ENCODE results near the gene FERMT2. TPM values are rescaled to one million over a fixed set of nuclear protein-coding genes. Genes with fewer than 3 reads are reported as not detected.
A peak's percentile ranks its signal among the peaks of the same experiment; 100 is the strongest.

The FERMT2 gene
- total and polyA plus RNA-seq, 4 donors, result 33.2 to 170 (median 66.6) TPM

DNA sequence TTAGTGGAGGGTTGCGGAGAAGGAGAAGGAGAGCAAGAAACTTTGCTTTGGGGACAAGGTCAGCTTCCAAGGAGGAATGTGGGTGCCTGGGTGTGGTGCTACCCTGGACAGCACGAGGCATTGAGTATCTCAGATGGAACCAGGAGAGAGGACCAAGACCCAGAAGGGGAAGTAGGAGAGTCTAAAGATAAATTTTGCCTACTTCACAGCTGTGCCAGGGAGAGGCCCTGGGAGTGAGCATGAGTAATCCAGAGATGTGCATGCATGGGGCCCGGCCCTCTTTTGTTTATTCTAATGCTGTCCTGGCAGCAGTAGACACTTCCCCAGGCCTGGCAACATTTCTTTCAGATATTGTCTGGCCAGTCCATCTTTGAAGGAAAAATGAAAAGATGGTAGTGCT lies 110.0 kb downstream of the FERMT2 start:
- TF ChIP-seq, protein P1, sequence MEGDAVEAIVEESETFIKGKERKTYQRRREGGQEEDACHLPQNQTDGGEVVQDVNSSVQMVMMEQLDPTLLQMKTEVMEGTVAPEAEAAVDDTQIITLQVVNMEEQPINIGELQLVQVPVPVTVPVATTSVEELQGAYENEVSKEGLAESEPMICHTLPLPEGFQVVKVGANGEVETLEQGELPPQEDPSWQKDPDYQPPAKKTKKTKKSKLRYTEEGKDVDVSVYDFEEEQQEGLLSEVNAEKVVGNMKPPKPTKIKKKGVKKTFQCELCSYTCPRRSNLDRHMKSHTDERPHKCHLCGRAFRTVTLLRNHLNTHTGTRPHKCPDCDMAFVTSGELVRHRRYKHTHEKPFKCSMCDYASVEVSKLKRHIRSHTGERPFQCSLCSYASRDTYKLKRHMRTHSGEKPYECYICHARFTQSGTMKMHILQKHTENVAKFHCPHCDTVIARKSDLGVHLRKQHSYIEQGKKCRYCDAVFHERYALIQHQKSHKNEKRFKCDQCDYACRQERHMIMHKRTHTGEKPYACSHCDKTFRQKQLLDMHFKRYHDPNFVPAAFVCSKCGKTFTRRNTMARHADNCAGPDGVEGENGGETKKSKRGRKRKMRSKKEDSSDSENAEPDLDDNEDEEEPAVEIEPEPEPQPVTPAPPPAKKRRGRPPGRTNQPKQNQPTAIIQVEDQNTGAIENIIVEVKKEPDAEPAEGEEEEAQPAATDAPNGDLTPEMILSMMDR (IDR thresholded peaks at IDR 0.05; ENCODE audit: control extremely low read depth, extremely low read depth), result no peak
- H3K27me3 ChIP-seq (ENCODE audit: control insufficient read depth in 3 of 3, insufficient read depth in 3 of 3, low read length in 2 of 3), result no peaks in the 10 kb centered on the region
- 52 to 61% methylated on average over 3 of the region's 3 CpGs for WGBS, 2 donors
- DNase-seq (no peak), ATAC-seq (ENCODE audit: insufficient read depth, low FRiP score) (peak; percentile 51)
- H3K4me3 ChIP-seq, result no peak overlapping the region
- no peaks in the 10 kb centered on the region for H3K9me3 ChIP-seq (ENCODE audit: control insufficient read depth in 4 of 4, insufficient read depth in 3 of 4, low read length in 3 of 4)
- H3K4me1 ChIP-seq (ENCODE audit: control insufficient read depth in 5 of 5, insufficient read depth in 5 of 5, low read length in 5 of 5), result peaks cover 3 to 10% (median 5%) of the 10 kb centered on the region in 5 donors
- H3K36me3 ChIP-seq (ENCODE audit: control insufficient read depth in 4 of 4, insufficient read depth in 4 of 4, low read length in 4 of 4), result no peaks in the 10 kb centered on the region
- H3K27ac ChIP-seq (ENCODE audit: low read depth in 1 of 2, low read length in 1 of 2), result peak overlapping the region in 1 of 2 donors; percentile 20
- no peak overlapping the region for H3K9ac ChIP-seq (ENCODE audit: insufficient read depth in 1 of 2, low read length in 2 of 2)

DNA sequence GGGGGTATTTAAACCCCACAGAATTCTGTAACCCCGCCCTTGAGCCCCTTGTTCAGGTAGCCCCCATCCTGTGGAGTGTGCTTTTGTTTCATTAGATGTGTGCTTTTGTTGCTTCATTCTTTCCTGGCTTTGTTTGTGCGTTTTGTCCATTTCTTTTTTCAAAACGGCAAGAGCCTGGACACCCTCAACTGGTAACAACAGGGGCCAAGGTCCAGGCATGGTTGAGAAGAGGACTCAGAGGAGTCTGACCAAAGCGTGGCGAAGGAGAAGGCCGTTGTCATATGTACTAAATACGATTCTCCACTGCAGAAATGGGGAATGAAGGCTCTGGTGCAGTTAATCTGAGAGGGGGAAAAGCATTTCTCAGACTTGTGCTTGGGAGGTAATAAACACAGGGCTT lies 113.4 kb downstream of the FERMT2 start:
- no peak for DNase-seq
- H3K4me3 ChIP-seq, result no peak overlapping the region
- ATAC-seq (ENCODE audit: insufficient read depth, low FRiP score), result no peak
- no peak overlapping the region for H3K9ac ChIP-seq (ENCODE audit: insufficient read depth in 1 of 2, low read length in 2 of 2)
- H3K9me3 ChIP-seq (ENCODE audit: control insufficient read depth in 4 of 4, insufficient read depth in 3 of 4, low read length in 3 of 4), result no peaks in the 10 kb centered on the region
- H3K27ac ChIP-seq (ENCODE audit: low read depth in 1 of 2, low read length in 1 of 2), result no peak overlapping the region
- no peaks in the 10 kb centered on the region for H3K27me3 ChIP-seq (ENCODE audit: control insufficient read depth in 3 of 3, insufficient read depth in 3 of 3, low read length in 2 of 3)
- peaks cover 0 to 7% (median 0%) of the 10 kb centered on the region in 5 donors for H3K4me1 ChIP-seq (ENCODE audit: control insufficient read depth in 5 of 5, insufficient read depth in 5 of 5, low read length in 5 of 5)
- H3K36me3 ChIP-seq (ENCODE audit: control insufficient read depth in 4 of 4, insufficient read depth in 4 of 4, low read length in 4 of 4), result no peaks in the 10 kb centered on the region
- WGBS, 2 donors, result 90 to 92% methylated on average over 7 of the region's 7 CpGs
- TF ChIP-seq, protein P1 (IDR thresholded peaks at IDR 0.05; ENCODE audit: control extremely low read depth, extremely low read depth), result no peak

DNA sequence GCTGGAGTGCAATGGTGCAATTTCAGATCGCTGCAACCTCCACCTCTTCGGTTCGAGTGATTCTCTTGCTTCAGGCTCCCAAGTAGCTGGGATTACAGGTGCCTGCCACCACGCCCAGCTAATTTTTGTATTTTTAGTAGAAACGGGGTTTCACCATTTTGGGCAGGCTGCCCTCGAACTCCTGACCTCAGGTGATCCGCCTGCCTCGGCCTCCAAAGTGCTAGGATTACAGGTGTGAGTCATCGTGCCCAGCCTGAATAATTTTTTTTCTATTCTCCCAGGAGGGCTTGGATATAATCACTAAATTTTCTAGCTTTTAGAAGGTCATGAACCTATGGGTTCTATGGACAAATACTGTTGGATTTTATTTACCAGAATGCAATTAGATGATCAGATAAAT lies 114.8 kb downstream of the FERMT2 start:
- 95% methylated on average over 9 of the region's 9 CpGs for WGBS, 2 donors
- H3K4me1 ChIP-seq (ENCODE audit: control insufficient read depth in 5 of 5, insufficient read depth in 5 of 5, low read length in 5 of 5), result peaks cover 0 to 7% (median 0%) of the 10 kb centered on the region in 5 donors
- H3K27me3 ChIP-seq (ENCODE audit: control insufficient read depth in 3 of 3, insufficient read depth in 3 of 3, low read length in 2 of 3), result no peaks in the 10 kb centered on the region
- TF ChIP-seq, protein P1 (IDR thresholded peaks at IDR 0.05; ENCODE audit: control extremely low read depth, extremely low read depth), result no peak
- H3K9ac ChIP-seq (ENCODE audit: insufficient read depth in 1 of 2, low read length in 2 of 2), result no peak overlapping the region
- no peaks in the 10 kb centered on the region for H3K9me3 ChIP-seq (ENCODE audit: control insufficient read depth in 4 of 4, insufficient read depth in 3 of 4, low read length in 3 of 4)
- no peak overlapping the region for H3K27ac ChIP-seq (ENCODE audit: low read depth in 1 of 2, low read length in 1 of 2)
- no peak for DNase-seq
- H3K4me3 ChIP-seq, result no peak overlapping the region
- ATAC-seq (ENCODE audit: insufficient read depth, low FRiP score), result no peak
- H3K36me3 ChIP-seq (ENCODE audit: control insufficient read depth in 4 of 4, insufficient read depth in 4 of 4, low read length in 4 of 4), result no peaks in the 10 kb centered on the region
